Gastroesophageal sphincter (tissue), 4 donors: ENCODE measurements around the gene CRISP3. TPM values are rescaled to one million over a fixed set of nuclear protein-coding genes. Genes with fewer than 3 reads are reported as not detected.

ENCODE experiments used
- ATAC-seq: fragments of 150-250 bp; one replicate; pipeline ENCODE4 v1.9.1; 2016; ENCODE audit warnings: mild to moderate bottlenecking, moderate library complexity
- H3K27ac ChIP-seq, 4 donors: fragments of 200-600 bp; sonication (generic) in 3 of 4; 1 replicate in 3 of 4; 2 replicates in 1 of 4; pipeline ENCODE4 v1.5.1; 2016 to 2019
- H3K27me3 ChIP-seq: fragments of 200-600 bp; sonication (generic); one replicate; pipeline ENCODE4 v1.5.1; 2019
- H3K36me3 ChIP-seq, 2 donors: fragments of 200-600 bp; sonication (generic); one replicate each; pipeline ENCODE4 v1.5.1; 2019; ENCODE audit warnings: control low read depth in 1 of 2
- H3K4me1 ChIP-seq, 3 donors: fragments of 200-600 bp; sonication (generic); 1 replicate in 2 of 3; 2 replicates in 1 of 3; pipeline ENCODE4 v1.5.1; 2016 to 2019; ENCODE audit warnings: control low read depth in 2 of 3
- H3K4me3 ChIP-seq, 2 donors: fragments of 200-600 bp; sonication (generic); one replicate each; pipeline ENCODE4 v1.5.1; 2019; ENCODE audit warnings: mild to moderate bottlenecking in 1 of 2, moderate library complexity in 1 of 2
- H3K9me3 ChIP-seq, 3 donors: fragments of 200-600 bp; sonication (generic); one replicate each; pipeline ENCODE4 v1.5.1; 2017 to 2019; ENCODE audit warnings: control low read depth in 2 of 3
- CTCF ChIP-seq, 4 experiments: fragments of 200-600 bp in 2 of 4; fragments of 450-650 bp in 2 of 4; sonication (generic) in 1 of 4; IDR thresholded peaks; one replicate each; pipeline ENCODE4 v1.5.1; 2017 to 2019; ENCODE audit warnings: antibody characterized with exemption in 4 of 4, mild to moderate bottlenecking in 2 of 4, moderate library complexity in 2 of 4
- EP300 ChIP-seq: sonication (generic); formaldehyde crosslinking; IDR thresholded peaks from one replicate; pipeline ENCODE4 v1.6.1; 2017; ENCODE audit warnings: antibody characterized with exemption, mild to moderate bottlenecking
- POLR2A ChIP-seq, 2 donors: fragments of 450-650 bp; IDR thresholded peaks; one replicate each; pipeline ENCODE4 v1.6.1; 2017; ENCODE audit warnings: antibody characterized with exemption in 2 of 2, mild to moderate bottlenecking in 2 of 2, moderate library complexity in 1 of 2
- POLR2AphosphoS5 ChIP-seq: sonication (generic); formaldehyde crosslinking; IDR thresholded peaks from one replicate; pipeline ENCODE4 v1.6.1; 2017; ENCODE audit warnings: antibody characterized with exemption
- WGBS, 2 donors: methylation state at CpG; one replicate each; pipeline ENCODE4 v1.1.5; 2018; ENCODE audit warnings: low coverage in 1 of 2; 5-methylcytosine and 5-hydroxymethylcytosine counted together
- total RNA-seq, 4 donors: library from RNA; depleted of rRNA; stranded (reverse); fragments of >200 nt; gene quantifications; one replicate each; pipeline ENCODE4 v1.1.0, GENCODE V29; 2016

CRISP3 gene
- 10 to 100 TPM in 1 of 4 donors, under 1 TPM in 1, not detected in 2; 0.12 to 35.3 TPM for total RNA-seq

- ATAC-seq = no peak
- H3K36me3 ChIP-seq = no peaks in the 10 kb centered on the region
- no peaks in the 10 kb centered on the region for H3K27me3 ChIP-seq
- no peak within 1 kb of the TSS for H3K4me3 ChIP-seq
- H3K27ac ChIP-seq = no peak within 1 kb of the TSS
- H3K4me1 ChIP-seq = no peaks in the 10 kb centered on the region
- no peak for TF ChIP-seq POLR2A (IDR thresholded peaks at IDR 0.05)
- no peak for TF ChIP-seq CTCF (IDR thresholded peaks at IDR 0.05)
- no peak for TF ChIP-seq POLR2AphosphoS5
- TF ChIP-seq EP300 = no peak
- 50 to 57% methylated on average over 1 of the region's 1 CpG for WGBS, 2 donors
- H3K9me3 ChIP-seq = no peaks in the 10 kb centered on the region
Observed at GRCh38 chr6:49744259-49744658, at the start of gene CRISP3. Gene CRISP3, minus strand, starts transcription at chr6:49744388. Its CDS starts 21 bp downstream, at chr6:49744367.

GRCh38 chr6:49790341-49790740, 46.2 kb upstream of the CRISP3 start:
- WGBS, 2 donors = 78% methylated on average over 2 of the region's 2 CpGs; no CpG with 5 or more reads in 1 of the 2 donors
- no peaks in the 10 kb centered on the region for H3K9me3 ChIP-seq
- H3K27me3 ChIP-seq = no peaks in the 10 kb centered on the region
- no peak overlapping the region for H3K27ac ChIP-seq
- no peak overlapping the region for H3K4me3 ChIP-seq
- TF ChIP-seq POLR2AphosphoS5 (no peak), POLR2A (IDR thresholded peaks at IDR 0.05) (no peak)
- H3K4me1 ChIP-seq = no peaks in the 10 kb centered on the region
- no peak for ATAC-seq
- H3K36me3 ChIP-seq = no peaks in the 10 kb centered on the region

GRCh38 chr6:49787176-49787575, 43.0 kb upstream of the CRISP3 start, which contains the start of gene PGK2:
Gene PGK2, minus strand, starts transcription at chr6:49787285. Its CDS starts 98 bp downstream, at chr6:49787187.
- no peak for ATAC-seq
- no peak within 1 kb of the TSS for H3K4me3 ChIP-seq
- H3K36me3 ChIP-seq = no peaks in the 10 kb centered on the region
- H3K27me3 ChIP-seq = no peaks in the 10 kb centered on the region
- no peaks in the 10 kb centered on the region for H3K9me3 ChIP-seq
- WGBS, 2 donors = 77 to 92% methylated on average over 2 to 5 of the region's 8 CpGs
- no peak for TF ChIP-seq POLR2A (IDR thresholded peaks at IDR 0.05)
- no peak for TF ChIP-seq EP300
- no peak for TF ChIP-seq POLR2AphosphoS5
- TF ChIP-seq CTCF (IDR thresholded peaks at IDR 0.05) = no peak
- no peak within 1 kb of the TSS for H3K27ac ChIP-seq
- H3K4me1 ChIP-seq = no peaks in the 10 kb centered on the region

- H3K4me3 ChIP-seq = no peak overlapping the region
Observed at GRCh38 chr6:49784272-49784671, 40.1 kb upstream of the CRISP3 start.

GRCh38 chr6:49782725-49783124, 38.5 kb upstream of the CRISP3 start:
- WGBS, 2 donors = 72 to 96% methylated on average over 6 to 7 of the region's 7 CpGs
- no peak for ATAC-seq
- Histone ChIP-seq H3K27me3 (no peaks in the 10 kb centered on the region), H3K27ac (no peak overlapping the region), H3K4me3 (no peak overlapping the region), H3K36me3 (no peaks in the 10 kb centered on the region), H3K4me1 (no peaks in the 10 kb centered on the region), H3K9me3 (no peaks in the 10 kb centered on the region)
- TF ChIP-seq POLR2A (IDR thresholded peaks at IDR 0.05) (no peak), CTCF (IDR thresholded peaks at IDR 0.05) (no peak), POLR2AphosphoS5 (no peak), EP300 (no peak)

More at GRCh38 chr6:49784272-49784671, 40.1 kb upstream of the CRISP3 start:
- H3K9me3 ChIP-seq = no peaks in the 10 kb centered on the region
- no peaks in the 10 kb centered on the region for H3K36me3 ChIP-seq
- no peaks in the 10 kb centered on the region for H3K4me1 ChIP-seq
- TF ChIP-seq CTCF (IDR thresholded peaks at IDR 0.05) (no peak), POLR2A (IDR thresholded peaks at IDR 0.05) (no peak), POLR2AphosphoS5 (no peak), EP300 (no peak)
- H3K27me3 ChIP-seq = no peaks in the 10 kb centered on the region
- ATAC-seq = no peak
- H3K27ac ChIP-seq = no peak overlapping the region
